BLaER1 treated with 17β-estradiol and CSF1 and Interleukin-3, amounts not matched to agents 10 nM and 100 nM (cell line): ENCODE results near the gene ADAMTS17.
A peak's percentile ranks its signal among the peaks of the same experiment; 100 is the strongest.

Experiments used
- H3K27ac ChIP-seq, 11 experiments: shearing (Covaris generic); formaldehyde crosslinking; 2 replicates each; pipeline ENCODE4 v1.8.1; 2022
- H3K27me3 ChIP-seq, 11 experiments: shearing (Covaris generic); formaldehyde crosslinking; 2 replicates each; pipeline ENCODE4 v1.8.1; 2022
- H3K36me3 ChIP-seq, 11 experiments: shearing (Covaris generic); formaldehyde crosslinking; 2 replicates each; pipeline ENCODE4 v1.8.1; 2022
- H3K4me1 ChIP-seq, 10 experiments: shearing (Covaris generic); formaldehyde crosslinking; 2 replicates each; pipeline ENCODE4 v1.8.1; 2022
- H3K4me2 ChIP-seq, 11 experiments: shearing (Covaris generic); formaldehyde crosslinking; 2 replicates each; pipeline ENCODE4 v1.8.1; 2022
- H3K4me3 ChIP-seq, 10 experiments: shearing (Covaris generic); formaldehyde crosslinking; 2 replicates each; pipeline ENCODE4 v1.8.1; 2022
- H3K9ac ChIP-seq, 11 experiments: shearing (Covaris generic); formaldehyde crosslinking; 2 replicates each; pipeline ENCODE4 v1.8.1; 2022
- H3K9me3 ChIP-seq, 11 experiments: shearing (Covaris generic); formaldehyde crosslinking; replicated peaks in 1 of 11; 2 replicates each; pipeline ENCODE4 v1.8.1; 2022
- H4K20me1 ChIP-seq, 11 experiments: shearing (Covaris generic); formaldehyde crosslinking; 2 replicates each; pipeline ENCODE4 v1.8.1; 2022
- Cebpa-rat ChIP-seq, 11 experiments: shearing (Covaris generic); IDR thresholded peaks; 2 replicates each; pipeline ENCODE4 v1.8.1; 2022

ADAMTS17 gene

GRCh38 chr15:100253640-100254039 is 88.1 kb downstream of the ADAMTS17 start:
- no peak for TF ChIP-seq Cebpa-rat (IDR thresholded peaks at IDR 0.05)
- H3K4me3 ChIP-seq: no peak overlapping the region
- peak overlapping the region in 6 of 11 experiments; percentile 6 to 29 (median 16); a peak in 6 of 22 replicates for H3K4me2 ChIP-seq
- no peaks in the 10 kb centered on the region for H3K27me3 ChIP-seq
- H3K4me1 ChIP-seq: peaks cover 0 to 9% (median 6%) of the 10 kb centered on the region in 10 experiments; a peak in 9 of 20 replicates
- H3K27ac ChIP-seq: no peak overlapping the region
- H3K9me3 ChIP-seq: peaks cover 0 to 10% (median 0%) of the 10 kb centered on the region in 11 experiments; a peak in 3 of 22 replicates
- no peaks in the 10 kb centered on the region for H3K36me3 ChIP-seq
- no peaks in the 10 kb centered on the region for H4K20me1 ChIP-seq
- no peak overlapping the region for H3K9ac ChIP-seq

DNA sequence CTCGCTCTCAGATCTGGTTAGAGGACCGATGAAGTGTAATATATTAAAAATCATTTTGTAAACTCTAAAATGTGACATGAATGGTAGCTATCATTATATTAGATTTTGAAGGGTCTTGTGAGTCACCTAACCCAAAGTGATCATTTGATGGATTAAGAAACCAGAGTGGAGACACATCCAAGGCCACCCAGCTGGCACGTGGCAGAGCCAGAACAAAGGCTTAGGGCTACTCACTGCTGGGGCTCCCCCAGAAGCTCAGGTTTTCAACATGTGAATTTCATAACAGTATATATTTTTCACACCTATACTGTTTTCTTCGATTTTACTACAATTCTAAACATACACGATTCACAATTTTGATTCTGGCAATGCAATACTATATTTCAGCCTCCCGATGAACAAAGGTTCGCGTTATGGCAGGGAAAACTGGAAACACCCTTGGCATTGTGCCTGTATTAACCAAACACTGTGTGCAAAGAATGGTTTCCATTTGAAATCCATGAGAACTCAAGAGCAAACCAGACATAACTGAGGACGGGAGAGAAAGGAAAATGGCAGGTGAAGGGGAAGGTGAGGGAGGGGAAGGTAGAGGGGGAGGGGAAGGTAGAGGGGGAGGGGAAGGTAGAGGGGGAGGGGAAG is 88.9 kb downstream of the ADAMTS17 start:
- Histone ChIP-seq H3K4me1 (peaks cover 0 to 10% (median 6%) of the 10 kb centered on the region in 10 experiments; a peak in 11 of 20 replicates), H3K27me3 (no peaks in the 10 kb centered on the region), H4K20me1 (no peaks in the 10 kb centered on the region), H3K36me3 (no peaks in the 10 kb centered on the region), H3K9me3 (peaks cover 0 to 10% (median 0%) of the 10 kb centered on the region in 11 experiments; a peak in 2 of 22 replicates), H3K4me3 (no peak overlapping the region), H3K4me2 (no peak overlapping the region), H3K9ac (no peak overlapping the region), H3K27ac (no peak overlapping the region)
- no peak for TF ChIP-seq Cebpa-rat (IDR thresholded peaks at IDR 0.05)

DNA sequence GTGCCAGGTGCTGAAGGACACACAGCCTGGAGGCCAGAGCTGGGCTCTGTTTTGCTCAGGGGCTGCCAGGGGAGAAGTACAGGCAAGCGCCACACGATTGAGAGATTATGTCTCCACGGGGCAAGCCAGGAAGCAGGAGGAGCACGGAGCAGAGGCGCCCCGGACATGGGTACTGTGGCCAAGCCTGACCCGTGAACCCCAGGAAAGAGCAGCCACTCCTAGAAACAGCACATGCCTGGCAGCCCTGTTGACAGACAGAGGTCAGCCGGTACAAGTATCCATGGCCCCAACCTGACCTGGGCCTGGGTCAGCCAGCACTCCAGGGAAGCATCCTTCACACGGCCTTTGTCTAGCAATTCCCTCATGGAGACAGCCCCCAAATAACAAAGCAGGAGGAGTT is 89.4 kb downstream of the ADAMTS17 start:
- no peak for TF ChIP-seq Cebpa-rat (IDR thresholded peaks at IDR 0.05)
- Histone ChIP-seq H3K27me3 (no peaks in the 10 kb centered on the region), H3K4me3 (no peak overlapping the region), H3K36me3 (no peaks in the 10 kb centered on the region), H3K4me2 (no peak overlapping the region), H4K20me1 (no peaks in the 10 kb centered on the region), H3K9ac (no peak overlapping the region), H3K9me3 (peaks cover 0 to 10% (median 0%) of the 10 kb centered on the region in 11 experiments; a peak in 2 of 22 replicates), H3K27ac (no peak overlapping the region), H3K4me1 (peaks cover 0 to 15% (median 7%) of the 10 kb centered on the region in 10 experiments; a peak in 13 of 20 replicates)

GRCh38 chr15:100250176-100250800 is 91.5 kb downstream of the ADAMTS17 start:
- H3K27me3 ChIP-seq: no peaks in the 10 kb centered on the region
- no peaks in the 10 kb centered on the region for H3K36me3 ChIP-seq
- no peaks in the 10 kb centered on the region for H4K20me1 ChIP-seq
- no peaks in the 10 kb centered on the region for H3K9me3 ChIP-seq
- H3K4me2 ChIP-seq: no peak overlapping the region
- no peak overlapping the region for H3K9ac ChIP-seq
- TF ChIP-seq Cebpa-rat (IDR thresholded peaks at IDR 0.05): no peak
- H3K4me3 ChIP-seq: no peak overlapping the region
- H3K27ac ChIP-seq: no peak overlapping the region
- peaks cover 5 to 24% (median 16%) of the 10 kb centered on the region in 10 experiments; a peak in 18 of 20 replicates for H3K4me1 ChIP-seq

GRCh38 chr15:100249096-100249815 is 92.5 kb downstream of the ADAMTS17 start:
- H3K9ac ChIP-seq: no peak overlapping the region
- H3K4me2 ChIP-seq: no peak overlapping the region
- H4K20me1 ChIP-seq: no peaks in the 10 kb centered on the region
- TF ChIP-seq Cebpa-rat (IDR thresholded peaks at IDR 0.05): no peak
- H3K36me3 ChIP-seq: no peaks in the 10 kb centered on the region
- no peak overlapping the region for H3K27ac ChIP-seq
- H3K4me3 ChIP-seq: no peak overlapping the region
- H3K4me1 ChIP-seq: peaks cover 8 to 33% (median 23%) of the 10 kb centered on the region in 10 experiments; a peak in 18 of 20 replicates
- peaks cover 0 to 4% (median 0%) of the 10 kb centered on the region in 11 experiments; a peak in 4 of 22 replicates for H3K9me3 ChIP-seq
- no peaks in the 10 kb centered on the region for H3K27me3 ChIP-seq

GRCh38 chr15:100248236-100248635 is 93.5 kb downstream of the ADAMTS17 start:
- no peak overlapping the region for H3K27ac ChIP-seq
- no peaks in the 10 kb centered on the region for H3K27me3 ChIP-seq
- no peak overlapping the region for H3K9ac ChIP-seq
- no peak for TF ChIP-seq Cebpa-rat (IDR thresholded peaks at IDR 0.05)
- no peaks in the 10 kb centered on the region for H4K20me1 ChIP-seq
- peaks cover 8 to 24% (median 17%) of the 10 kb centered on the region in 10 experiments; a peak in 18 of 20 replicates for H3K4me1 ChIP-seq
- peaks cover 3 to 14% (median 8%) of the 10 kb centered on the region in 11 experiments; a peak in 16 of 22 replicates for H3K9me3 ChIP-seq
- H3K36me3 ChIP-seq: no peaks in the 10 kb centered on the region
- H3K4me2 ChIP-seq: no peak overlapping the region
- no peak overlapping the region for H3K4me3 ChIP-seq

DNA sequence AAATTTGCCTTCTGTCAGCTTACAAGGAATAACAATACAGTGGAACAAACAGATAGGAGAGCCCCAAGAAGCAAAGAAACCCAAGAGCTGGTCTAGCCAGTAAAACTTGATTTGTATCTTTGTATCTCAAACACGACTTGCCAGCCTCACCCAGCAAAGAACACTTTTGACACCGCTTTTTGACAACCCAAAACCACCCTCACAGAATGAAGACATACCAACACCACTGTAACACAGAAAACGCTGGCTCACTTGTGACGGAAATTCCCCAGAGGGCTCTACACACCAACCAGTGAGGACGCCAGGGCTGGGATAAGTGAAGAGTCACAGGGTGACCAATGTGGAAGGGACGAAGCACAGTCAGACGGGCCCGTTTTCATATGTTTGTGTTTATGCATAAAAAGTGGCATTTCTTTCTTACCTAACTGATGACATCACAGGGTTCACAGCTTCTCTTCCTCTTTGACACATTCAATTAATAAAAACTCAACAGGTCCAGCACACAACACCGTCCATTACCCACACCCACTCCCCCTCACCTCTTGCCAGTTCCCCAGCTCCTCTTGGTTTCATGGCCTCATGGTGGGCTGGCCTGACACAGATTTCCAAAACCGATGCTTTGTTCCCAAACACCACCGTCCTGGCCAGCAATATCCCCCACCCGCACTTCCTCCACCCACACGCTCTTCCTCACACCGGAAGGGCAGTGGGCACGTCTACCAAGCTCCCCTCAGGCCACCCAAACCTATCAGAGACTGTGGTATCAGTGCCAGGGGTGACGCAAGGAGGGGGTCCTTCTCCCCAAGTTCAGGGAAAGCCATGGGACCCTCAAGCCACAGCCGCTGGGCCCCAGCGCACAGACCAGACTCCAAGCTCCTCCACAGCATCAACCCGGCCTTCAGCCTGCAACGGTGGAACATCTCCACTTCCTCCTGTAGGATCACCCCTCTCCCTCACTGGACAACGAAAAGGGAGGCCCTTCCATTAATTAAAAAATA is 94.2 kb downstream of the ADAMTS17 start:
- Histone ChIP-seq H3K9me3 (peaks cover 6 to 18% (median 11%) of the 10 kb centered on the region in 11 experiments; a peak in 16 of 22 replicates), H3K9ac (no peak overlapping the region), H3K4me2 (peak overlapping the region in 4 of 11 experiments; percentile 8 to 48 (median 26); a peak in 6 of 22 replicates), H3K27me3 (no peaks in the 10 kb centered on the region), H3K36me3 (no peaks in the 10 kb centered on the region), H3K4me1 (peaks cover 8 to 24% (median 17%) of the 10 kb centered on the region in 10 experiments; a peak in 18 of 20 replicates), H4K20me1 (no peaks in the 10 kb centered on the region), H3K4me3 (no peak overlapping the region), H3K27ac (no peak overlapping the region)
- TF ChIP-seq Cebpa-rat (IDR thresholded peaks at IDR 0.05): no peak

GRCh38 chr15:100245855-100246254 is 95.9 kb downstream of the ADAMTS17 start:
- H3K27ac ChIP-seq: no peak overlapping the region
- H3K4me2 ChIP-seq: peak overlapping the region in 9 of 11 experiments; percentile 19 to 71 (median 63); a peak in 18 of 22 replicates
- no peaks in the 10 kb centered on the region for H3K36me3 ChIP-seq
- TF ChIP-seq Cebpa-rat (IDR thresholded peaks at IDR 0.05): no peak
- H4K20me1 ChIP-seq: no peaks in the 10 kb centered on the region
- no peaks in the 10 kb centered on the region for H3K27me3 ChIP-seq
- peaks cover 6 to 18% (median 11%) of the 10 kb centered on the region in 11 experiments; a peak in 16 of 22 replicates for H3K9me3 ChIP-seq
- H3K4me3 ChIP-seq: no peak overlapping the region
- H3K4me1 ChIP-seq: peaks cover 8 to 24% (median 17%) of the 10 kb centered on the region in 10 experiments; a peak in 18 of 20 replicates
- H3K9ac ChIP-seq: no peak overlapping the region
